HepG2 (cell line): ENCODE results near the gene HEATR1. TPM values are rescaled to one million over a fixed set of nuclear protein-coding genes. Genes with fewer than 3 reads are reported as not detected.

Source experiments
- ATRX ChIP-seq: sonication (generic); formaldehyde crosslinking; IDR thresholded peaks from 2 replicates; pipeline ENCODE4 v1.4.0; 2020; ENCODE audit warnings: missing genetic modification reagents, borderline replicate concordance
- E2F2 ChIP-seq: sonication (generic); formaldehyde crosslinking; IDR thresholded peaks from 2 replicates; pipeline ENCODE4 v1.4.0; 2020; ENCODE audit warnings: missing genetic modification reagents, borderline replicate concordance
- GPN1 ChIP-seq: sonication (generic); formaldehyde crosslinking; IDR thresholded peaks from 2 replicates; pipeline ENCODE4 v1.5.1; 2020; ENCODE audit warnings: missing genetic modification reagents, borderline replicate concordance
- HBP1 ChIP-seq: IDR thresholded peaks from 2 replicates; pipeline ENCODE4 v1.6.1; 2016; ENCODE audit warnings: low read depth, control low read depth
- HMGXB3 ChIP-seq: sonication (generic); formaldehyde crosslinking; IDR thresholded peaks from 2 replicates; pipeline ENCODE4 v1.4.0; 2020; ENCODE audit warnings: missing genetic modification reagents, borderline replicate concordance
- PCBP1 ChIP-seq: fragments of 200-400 bp; formaldehyde crosslinking; IDR thresholded peaks from 2 replicates; pipeline ENCODE4 v1.6.1; 2017; ENCODE audit warnings: mild to moderate bottlenecking, low read depth, low read length, borderline replicate concordance
- PITX1 ChIP-seq: sonication (generic); formaldehyde crosslinking; IDR thresholded peaks from 2 replicates; pipeline ENCODE4 v1.5.1; 2020; ENCODE audit warnings: mild to moderate bottlenecking, missing genetic modification reagents
- SP2 ChIP-seq: sonication (generic); formaldehyde crosslinking; IDR thresholded peaks from 2 replicates; pipeline ENCODE4 v1.5.1; 2020; ENCODE audit warnings: mild to moderate bottlenecking, missing genetic modification reagents
- SRY ChIP-seq: sonication (generic); formaldehyde crosslinking; IDR thresholded peaks from 2 replicates; pipeline ENCODE4 v1.8.0; 2022; ENCODE audit warnings: mild to moderate bottlenecking, missing genetic modification reagents
- TBX2 ChIP-seq: sonication (generic); formaldehyde crosslinking; IDR thresholded peaks from 2 replicates; pipeline ENCODE4 v1.5.0; 2020; ENCODE audit warnings: missing genetic modification reagents, mild to moderate bottlenecking, borderline replicate concordance
- TEF ChIP-seq: sonication (generic); formaldehyde crosslinking; IDR thresholded peaks from 2 replicates; pipeline ENCODE4 v1.5.0; 2020; ENCODE audit warnings: missing genetic modification reagents
- YY1 ChIP-seq: IDR thresholded peaks from 2 replicates; pipeline ENCODE4 v1.6.1; 2011; ENCODE audit warnings: low read length, low read depth, moderate library complexity, mild to moderate bottlenecking; ENCODE audit not compliant: insufficient read depth, insufficient replicate concordance
- ZBTB49 ChIP-seq: sonication (generic); formaldehyde crosslinking; IDR thresholded peaks from 2 replicates; pipeline ENCODE4 v1.4.0; 2020; ENCODE audit warnings: missing genetic modification reagents, borderline replicate concordance
- ZFY ChIP-seq: sonication (generic); formaldehyde crosslinking; IDR thresholded peaks from 2 replicates; pipeline ENCODE4 v1.4.0; 2020; ENCODE audit warnings: missing genetic modification reagents
- ZMAT3 ChIP-seq: sonication (generic); formaldehyde crosslinking; conservative IDR thresholded peaks from 2 replicates; pipeline ENCODE4 v1.7.0; 2021; ENCODE audit warnings: missing genetic modification reagents
- ZNF543 ChIP-seq: sonication (generic); formaldehyde crosslinking; IDR thresholded peaks from 2 replicates; pipeline ENCODE4 v1.4.0; 2020; ENCODE audit warnings: mild to moderate bottlenecking, missing genetic modification reagents
- ZNF619 ChIP-seq: sonication (generic); formaldehyde crosslinking; IDR thresholded peaks from 2 replicates; pipeline ENCODE4 v1.4.0; 2020; ENCODE audit warnings: mild to moderate bottlenecking, missing genetic modification reagents
- ZNF790 ChIP-seq: sonication (generic); formaldehyde crosslinking; IDR thresholded peaks from 2 replicates; pipeline ENCODE4 v1.8.0; 2022; ENCODE audit warnings: missing genetic modification reagents, mild to moderate bottlenecking, borderline replicate concordance
- ZSCAN9 ChIP-seq: IDR thresholded peaks from 2 replicates; pipeline ENCODE4 v1.6.1; 2016; ENCODE audit warnings: borderline replicate concordance
- polyA plus RNA-seq, 8 experiments: library from polyadenylated mRNA; depleted of rRNA in 3 of 8; stranded (reverse) in 7 of 8; unstranded in 1 of 8; fragments of >200 nt; fragmentation: Illumina TruSeq in 4 of 8; extraction: Trizol in 4 of 8; gene quantifications; 2 replicates each; pipeline versions ENCODE4 v1.2.1 to v1.2.3, GENCODE V29; 2011 to 2016; ENCODE audit warnings: low read depth in 4 of 8, missing spikeins in 1 of 8, mixed read lengths in 1 of 8; ENCODE audit not compliant: insufficient read depth in 1 of 8
- total RNA-seq, 5 experiments: library from RNA; depleted of rRNA; stranded (reverse); fragments of >200 nt; fragmentation: Illumina TruSeq; extraction: Trizol; gene quantifications; 2 replicates each; pipeline ENCODE4 v1.2.3, GENCODE V29; 2016; ENCODE audit warnings: low read depth in 1 of 5

The HEATR1 gene
- total and polyA plus RNA-seq, 2 of the 13 experiments (the other 11 are each of a cell fraction or from before 2014, with no cell fraction given), result 10.2 to 45.8 TPM

- no peak for TF ChIP-seq TEF (CRISPR knock-in tag)
- 0 out of 2 replicates have a peak, but pooled peaks have one; percentile 62 for TF ChIP-seq PITX1 (CRISPR knock-in tag)
- TF ChIP-seq GPN1, result no peak
- TF ChIP-seq E2F2, result no peak
- no peak for TF ChIP-seq ATRX
- no peak for TF ChIP-seq ZNF543 (CRISPR knock-in tag)
- TF ChIP-seq ZSCAN9, result no peak
- TF ChIP-seq ZBTB49 (CRISPR knock-in tag), result no peak
- TF ChIP-seq HBP1 (CRISPR knock-in tag), result no peak
- no peak; the same call in 1 of the 2 replicates for TF ChIP-seq SP2
- TF ChIP-seq HMGXB3 (CRISPR knock-in tag), result peak; percentile 63
- TF ChIP-seq TBX2, result peak; percentile 77
- peak; percentile 78 for TF ChIP-seq ZMAT3 (CRISPR knock-in tag)
- peak; percentile 45; the same call in 1 of the 2 replicates for TF ChIP-seq ZFY (CRISPR knock-in tag)
- TF ChIP-seq SRY (CRISPR knock-in tag), result no peak
- no peak for TF ChIP-seq ZNF619 (CRISPR knock-in tag)
- TF ChIP-seq ZNF790 (CRISPR knock-in tag), result no peak
- TF ChIP-seq YY1, result peak; percentile 63
- no peak for TF ChIP-seq PCBP1
Observed at GRCh38 chr1:236524142-236524894, 80.0 kb downstream of the HEATR1 start (continued).
